ENCODE results near the gene SWAP70. TPM values are rescaled to one million over a fixed set of nuclear protein-coding genes. Genes with fewer than 3 reads are reported as not detected.
A peak's percentile ranks its signal among the peaks of the same experiment; 100 is the strongest.

The SWAP70 gene
- total RNA-seq, 2 experiments from 2014 or later, result 7.9 to 10.1 TPM

GRCh38 chr11:9757809-9758636 is 94.1 kb downstream of the SWAP70 start:
- H3K27me3 Mint-ChIP-seq, result no peaks in the 10 kb centered on the region
- ATAC-seq (peak; percentile 82), DNase-seq (peak; percentile 93)
- H3K4me1 Mint-ChIP-seq, result peaks cover 45% of the 10 kb centered on the region
- H3K27ac Mint-ChIP-seq, result peak overlapping the region; percentile 76
- no peaks in the 10 kb centered on the region for H3K9me3 Mint-ChIP-seq (ENCODE audit: low read depth)
- H3K4me3 Mint-ChIP-seq, result peak overlapping the region; percentile 74
- CTCF ChIA-PET, result interaction anchor here (0.5 to 4.3 kb wide), 33 partner anchors 9 to 589 kb away, joined by 3 to 91 read pairs (median 3); partner anchors contain the start of gene ADM
- no peaks in the 10 kb centered on the region for H3K36me3 Mint-ChIP-seq

- peak overlapping the region; percentile 74 for H3K4me3 Mint-ChIP-seq
- DNase-seq, result peak; percentile 61
- H3K27me3 Mint-ChIP-seq, result no peaks in the 10 kb centered on the region
- no peaks in the 10 kb centered on the region for H3K9me3 Mint-ChIP-seq (ENCODE audit: low read depth)
- H3K4me1 Mint-ChIP-seq, result peaks cover 39% of the 10 kb centered on the region
- peak overlapping the region; percentile 65 for H3K27ac Mint-ChIP-seq
- ATAC-seq, result peak; percentile 22
- H3K36me3 Mint-ChIP-seq, result no peaks in the 10 kb centered on the region
- CTCF ChIA-PET, result interaction anchor here (0.7 to 4.3 kb wide), 31 partner anchors 8 to 590 kb away, joined by 3 to 91 read pairs (median 4); partner anchors contain the start of gene ADM
Measured at GRCh38 chr11:9758637-9759518, 95.0 kb downstream of the SWAP70 start.

GRCh38 chr11:9759519-9760192 is 95.8 kb downstream of the SWAP70 start:
- H3K36me3 Mint-ChIP-seq, result no peaks in the 10 kb centered on the region
- ATAC-seq (peak; percentile 78), DNase-seq (peak; percentile 96)
- H3K4me3 Mint-ChIP-seq, result peak overlapping the region; percentile 65
- H3K27me3 Mint-ChIP-seq, result no peaks in the 10 kb centered on the region
- H3K27ac Mint-ChIP-seq, result peak overlapping the region; percentile 65
- H3K4me1 Mint-ChIP-seq, result peaks cover 34% of the 10 kb centered on the region
- no peaks in the 10 kb centered on the region for H3K9me3 Mint-ChIP-seq (ENCODE audit: low read depth)
- CTCF ChIA-PET, result interaction anchor here (0.9 to 4.3 kb wide), 16 partner anchors 11 to 546 kb away, joined by 3 to 91 read pairs (median 5); partner anchors contain the start of gene ADM

GRCh38 chr11:9760193-9760575 is 96.3 kb downstream of the SWAP70 start:
- no peaks in the 10 kb centered on the region for H3K27me3 Mint-ChIP-seq
- H3K9me3 Mint-ChIP-seq (ENCODE audit: low read depth), result no peaks in the 10 kb centered on the region
- no peak for ATAC-seq
- CTCF ChIA-PET, result interaction anchor here (0.9 to 4.3 kb wide), 9 partner anchors 11 to 546 kb away, joined by 3 to 91 read pairs (median 18); partner anchors contain the start of gene ADM
- no peak overlapping the region for H3K27ac Mint-ChIP-seq
- H3K4me3 Mint-ChIP-seq, result no peak overlapping the region
- no peak for DNase-seq
- peaks cover 33% of the 10 kb centered on the region for H3K4me1 Mint-ChIP-seq
- H3K36me3 Mint-ChIP-seq, result no peaks in the 10 kb centered on the region

GRCh38 chr11:9761441-9761945 is 97.6 kb downstream of the SWAP70 start:
- no peak for DNase-seq
- Mint-ChIP-seq H3K27me3 (no peaks in the 10 kb centered on the region), H3K27ac (no peak overlapping the region), H3K4me3 (no peak overlapping the region), H3K36me3 (no peaks in the 10 kb centered on the region), H3K4me1 (peaks cover 25% of the 10 kb centered on the region), H3K9me3 (ENCODE audit: low read depth) (no peaks in the 10 kb centered on the region)
- no peak for ATAC-seq
- CTCF ChIA-PET, result interaction anchor here (4.3 kb wide), 2 partner anchors 212 to 545 kb away, joined by 44 to 91 read pairs; partner anchors contain the start of gene ADM

GRCh38 chr11:9762531-9762930 is 98.7 kb downstream of the SWAP70 start:
- Mint-ChIP-seq H3K27ac (no peak overlapping the region), H3K9me3 (ENCODE audit: low read depth) (no peaks in the 10 kb centered on the region), H3K4me3 (no peak overlapping the region), H3K36me3 (no peaks in the 10 kb centered on the region), H3K4me1 (peaks cover 21% of the 10 kb centered on the region), H3K27me3 (no peaks in the 10 kb centered on the region)
- CTCF ChIA-PET, result interaction anchor here (1.2 kb wide), 1 partner anchor 228 kb away, joined by 3 read pairs; no protein-coding TSS in a partner anchor
- ATAC-seq (no peak), DNase-seq (no peak)

GRCh38 chr11:9763301-9763700 is 99.4 kb downstream of the SWAP70 start:
- DNase-seq (no peak), ATAC-seq (no peak)
- Mint-ChIP-seq H3K27ac (no peak overlapping the region), H3K36me3 (no peaks in the 10 kb centered on the region), H3K9me3 (ENCODE audit: low read depth) (no peaks in the 10 kb centered on the region), H3K4me1 (peaks cover 17% of the 10 kb centered on the region), H3K4me3 (no peak overlapping the region), H3K27me3 (no peaks in the 10 kb centered on the region)
- CTCF ChIA-PET, result interaction anchor here (1.2 kb wide), 1 partner anchor 229 kb away, joined by 3 read pairs; no protein-coding TSS in a partner anchor

GRCh38 chr11:9765320-9766101 is 101.6 kb downstream of the SWAP70 start:
- no peak for ATAC-seq
- peaks cover 2% of the 10 kb centered on the region for H3K4me1 Mint-ChIP-seq
- no peaks in the 10 kb centered on the region for H3K9me3 Mint-ChIP-seq (ENCODE audit: low read depth)
- no peaks in the 10 kb centered on the region for H3K27me3 Mint-ChIP-seq
- no peaks in the 10 kb centered on the region for H3K36me3 Mint-ChIP-seq
- H3K27ac Mint-ChIP-seq, result no peak overlapping the region
- H3K4me3 Mint-ChIP-seq, result no peak overlapping the region
- DNase-seq, result no peak
- CTCF ChIA-PET, result interaction anchor here (1.0 kb wide), 1 partner anchor 207 kb away, joined by 3 read pairs; no protein-coding TSS in a partner anchor

- Mint-ChIP-seq H3K4me1 (no peaks in the 10 kb centered on the region), H3K9me3 (ENCODE audit: low read depth) (no peaks in the 10 kb centered on the region), H3K27me3 (no peaks in the 10 kb centered on the region), H3K4me3 (no peak overlapping the region), H3K27ac (no peak overlapping the region), H3K36me3 (no peaks in the 10 kb centered on the region)
- CTCF ChIA-PET, result interaction anchor here (0.8 kb wide), 1 partner anchor 12 kb away, joined by 3 read pairs; no protein-coding TSS in a partner anchor
- DNase-seq (no peak), ATAC-seq (no peak)
Measured at GRCh38 chr11:9769621-9770020, 105.7 kb downstream of the SWAP70 start.

GRCh38 chr11:9771071-9771511 is 107.2 kb downstream of the SWAP70 start:
- CTCF ChIA-PET, result no interaction called here
- Mint-ChIP-seq H3K9me3 (ENCODE audit: low read depth) (no peaks in the 10 kb centered on the region), H3K27me3 (no peaks in the 10 kb centered on the region), H3K27ac (no peak overlapping the region), H3K36me3 (no peaks in the 10 kb centered on the region), H3K4me1 (no peaks in the 10 kb centered on the region), H3K4me3 (no peak overlapping the region)
- ATAC-seq (no peak), DNase-seq (no peak)

GRCh38 chr11:9772218-9772617 is 108.3 kb downstream of the SWAP70 start:
- DNase-seq (no peak), ATAC-seq (no peak)
- H3K4me1 Mint-ChIP-seq, result no peaks in the 10 kb centered on the region
- no peaks in the 10 kb centered on the region for H3K9me3 Mint-ChIP-seq (ENCODE audit: low read depth)
- H3K4me3 Mint-ChIP-seq, result no peak overlapping the region
- H3K36me3 Mint-ChIP-seq, result no peaks in the 10 kb centered on the region
- no peaks in the 10 kb centered on the region for H3K27me3 Mint-ChIP-seq
- CTCF ChIA-PET, result interaction anchor here (1.0 kb wide), 1 partner anchor 70 kb away, joined by 3 read pairs; no protein-coding TSS in a partner anchor
- H3K27ac Mint-ChIP-seq, result no peak overlapping the region

GRCh38 chr11:9773524-9773923 is 109.6 kb downstream of the SWAP70 start:
- no peaks in the 10 kb centered on the region for H3K9me3 Mint-ChIP-seq (ENCODE audit: low read depth)
- H3K4me1 Mint-ChIP-seq, result no peaks in the 10 kb centered on the region
- no peaks in the 10 kb centered on the region for H3K36me3 Mint-ChIP-seq
- H3K27ac Mint-ChIP-seq, result no peak overlapping the region
- ATAC-seq, result no peak
- H3K4me3 Mint-ChIP-seq, result no peak overlapping the region
- no peaks in the 10 kb centered on the region for H3K27me3 Mint-ChIP-seq
- CTCF ChIA-PET, result interaction anchor here (0.9 to 1.0 kb wide), 2 partner anchors 15 to 406 kb away, joined by 3 to 4 read pairs; no protein-coding TSS in a partner anchor
- no peak for DNase-seq
